Activated CD8-positive, alpha-beta T cell treated with anti-CD3 and anti-CD28 coated beads, Interleukin-2, amount 10 ng/mL, durations not matched to agents 7 days and 5 days (primary cell): ENCODE data around the gene PHEX. TPM values are rescaled to one million over a fixed set of nuclear protein-coding genes. Genes with fewer than 3 reads are reported as not detected.
"Not testable (repeated sequence)": the region's sequence is repeated elsewhere in the genome, so short reads cannot be mapped to it uniquely, and the experiment has no call there.

Source experiments
- ATAC-seq: fragments of 150-1000 bp; cut with Tn5 transposase; one replicate; pipeline ENCODE4 v1.10.0; 2021; ENCODE audit warnings: moderate library complexity
- CTCF ChIA-PET: fragments of 350-600 bp; sonication (Branson Sonifier 250); formaldehyde crosslinking; loops from one replicate; lab custom pipeline; 2021; ENCODE audit warnings: antibody characterized with exemption; lab: Charles Lee
- POLR2A ChIA-PET: fragments of 350-600 bp; sonication (Branson Sonifier 250); formaldehyde crosslinking; loops from one replicate; lab custom pipeline; 2021; ENCODE audit warnings: antibody characterized with exemption; lab: Charles Lee
- DNase-seq: peaks from one replicate; pipeline ENCODE4 v3.0.0-alpha.2; 2020
- H3K27ac Mint-ChIP-seq: one replicate; pipeline ENCODE4 v1.8.0; 2021; ENCODE audit warnings: mild to moderate bottlenecking, mixed read lengths
- H3K27me3 Mint-ChIP-seq: one replicate; pipeline ENCODE4 v1.8.0; 2021; ENCODE audit warnings: low read depth, mixed read lengths
- H3K36me3 Mint-ChIP-seq: one replicate; pipeline ENCODE4 v1.8.0; 2021; ENCODE audit warnings: low read depth, mixed read lengths
- H3K4me1 Mint-ChIP-seq: one replicate; pipeline ENCODE4 v1.8.0; 2021; ENCODE audit warnings: low read depth, mixed read lengths
- H3K4me3 Mint-ChIP-seq: one replicate; pipeline ENCODE4 v1.8.0; 2021; ENCODE audit warnings: mild to moderate bottlenecking, mixed read lengths
- H3K9me3 Mint-ChIP-seq: one replicate; pipeline ENCODE4 v1.8.0; 2022; ENCODE audit warnings: mixed read lengths; ENCODE audit not compliant: insufficient read depth
- total RNA-seq, 2 experiments: library from RNA; stranded (reverse); gene quantifications; one replicate each; pipeline ENCODE4 v1.2.3, GENCODE V29; 2021

The PHEX gene
- total RNA-seq, 2 experiments from 2014 or later: 0.16 to 0.24 TPM

DNA sequence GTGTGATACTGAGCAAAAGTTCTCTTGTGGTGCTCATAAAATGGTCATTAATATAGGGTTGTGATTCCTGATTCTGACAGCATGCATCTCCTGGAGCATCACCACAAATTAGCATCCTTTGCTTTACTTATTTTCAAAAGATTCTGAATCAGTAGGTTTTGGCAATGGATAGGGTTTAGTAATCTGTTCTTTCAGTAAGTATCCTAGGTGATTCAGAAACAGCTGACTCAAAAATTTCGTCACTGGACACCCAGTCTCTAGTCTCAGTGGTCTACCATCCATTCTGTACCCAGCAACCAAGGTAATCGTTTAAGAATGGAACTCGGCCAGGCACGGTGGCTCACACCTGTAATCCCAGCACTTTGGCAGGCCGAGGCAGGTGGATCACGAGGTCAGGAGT, 244.7 kb downstream of the PHEX start:
- Mint-ChIP-seq H3K4me3 (no peak overlapping the region), H3K9me3 (no peaks in the 10 kb centered on the region), H3K27ac (no peak overlapping the region), H3K27me3 (no peaks in the 10 kb centered on the region), H3K36me3 (no peaks in the 10 kb centered on the region), H3K4me1 (no peaks in the 10 kb centered on the region)
- POLR2A ChIA-PET: interaction anchor here (0.6 kb wide), 1 partner anchor 15 kb away, joined by 4 read pairs; no protein-coding TSS in a partner anchor
- CTCF ChIA-PET: no interaction called here
- DNase-seq (no peak), ATAC-seq (no peak)

DNA sequence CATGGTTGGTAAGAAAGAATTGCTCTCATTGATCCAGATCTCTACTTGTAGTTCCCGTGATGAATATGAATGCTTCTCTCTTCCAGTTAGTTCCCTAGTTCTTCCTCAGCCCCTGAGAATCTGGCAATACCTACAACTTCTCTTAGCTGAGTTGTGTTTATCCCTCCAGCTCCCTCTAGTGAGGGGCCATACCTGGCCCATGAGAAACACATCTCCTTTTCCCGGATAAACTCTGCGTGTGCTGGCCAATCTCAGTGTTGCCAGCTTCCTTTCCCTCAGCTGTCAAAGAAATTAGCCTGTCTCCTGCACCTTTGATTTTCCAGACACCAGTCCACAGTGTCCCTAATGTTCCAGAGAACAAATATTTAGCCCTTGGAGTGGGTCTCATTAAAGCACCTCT, 246.2 kb downstream of the PHEX start:
- no peak for ATAC-seq
- Mint-ChIP-seq H3K27me3 (no peaks in the 10 kb centered on the region), H3K4me3 (no peak overlapping the region), H3K27ac (no peak overlapping the region), H3K4me1 (no peaks in the 10 kb centered on the region), H3K9me3 (no peaks in the 10 kb centered on the region), H3K36me3 (no peaks in the 10 kb centered on the region)
- CTCF ChIA-PET: no interaction called here
- DNase-seq: no peak
- POLR2A ChIA-PET: no interaction called here

DNA sequence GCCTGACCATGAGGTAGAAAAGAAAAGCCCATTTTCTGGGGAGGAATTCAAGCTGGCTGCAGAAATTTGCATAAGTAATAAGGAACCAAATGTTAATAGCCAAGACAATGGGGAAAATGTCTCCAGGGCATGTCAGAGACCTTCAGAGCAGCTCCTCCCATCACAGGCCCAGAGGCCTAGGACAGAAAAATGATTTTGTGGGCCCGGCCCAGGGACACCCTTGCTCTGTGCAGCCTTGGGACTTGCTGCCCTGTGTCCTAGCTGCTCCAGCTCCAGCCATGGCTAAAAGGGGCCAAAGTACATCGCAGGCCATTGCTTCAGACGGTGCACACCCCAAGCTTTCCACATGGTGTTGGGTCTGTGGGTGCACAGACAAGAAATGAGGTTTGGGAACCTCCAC, 257.1 kb downstream of the PHEX start:
- H3K27me3 Mint-ChIP-seq, DNase-seq, ATAC-seq, H3K4me1 Mint-ChIP-seq, CTCF ChIA-PET, H3K9me3 Mint-ChIP-seq, POLR2A ChIA-PET, H3K4me3 Mint-ChIP-seq, H3K27ac Mint-ChIP-seq, H3K36me3 Mint-ChIP-seq: not testable (repeated sequence)

DNA sequence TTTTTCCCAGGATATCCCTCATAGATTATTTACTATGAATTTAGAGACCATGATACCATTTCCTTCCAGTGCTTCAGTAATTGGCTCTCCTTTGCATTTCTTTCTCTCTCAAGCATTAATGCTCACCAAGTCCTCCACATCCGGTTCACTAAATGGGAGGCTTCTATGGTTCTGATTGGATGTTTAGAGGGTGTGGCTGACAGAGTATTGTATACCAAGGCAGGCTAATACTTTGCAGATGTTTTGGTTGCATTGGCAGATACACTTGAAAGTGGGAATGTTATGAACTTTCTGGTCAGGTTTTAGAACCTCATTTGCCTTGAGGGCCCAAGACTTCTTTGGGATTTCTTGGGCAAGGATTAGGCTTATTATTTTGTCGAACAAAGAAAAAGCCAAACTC, 264.7 kb downstream of the PHEX start:
- Mint-ChIP-seq H3K4me3 (no peak overlapping the region), H3K27me3 (no peaks in the 10 kb centered on the region), H3K9me3 (no peaks in the 10 kb centered on the region), H3K4me1 (peaks cover 4% of the 10 kb centered on the region), H3K36me3 (no peaks in the 10 kb centered on the region), H3K27ac (no peak overlapping the region)
- CTCF ChIA-PET: no interaction called here
- POLR2A ChIA-PET: no interaction called here
- ATAC-seq (no peak), DNase-seq (no peak)

DNA sequence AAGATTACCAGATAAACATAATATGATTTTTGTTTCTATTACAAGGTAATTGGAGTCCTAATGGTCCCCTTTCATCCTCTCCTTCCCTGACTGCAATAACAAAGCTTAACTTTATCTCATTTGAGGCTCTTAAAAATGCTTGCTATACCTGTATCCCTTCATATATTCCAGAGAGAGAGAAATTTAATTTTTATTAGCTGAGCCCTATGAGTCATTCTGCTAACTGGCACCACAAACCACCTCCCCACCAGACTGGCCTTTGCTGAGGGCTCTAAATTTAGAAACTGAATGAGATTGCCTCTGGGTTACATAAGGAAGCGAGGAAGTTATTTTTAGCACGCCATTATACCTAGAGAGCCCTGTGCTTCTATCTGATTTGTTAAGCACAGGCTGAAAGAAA, 268.0 kb downstream of the PHEX start:
- ChIA-PET POLR2A (no interaction called here), CTCF (no interaction called here)
- ATAC-seq (no peak), DNase-seq (no peak)
- Mint-ChIP-seq H3K4me3 (no peak overlapping the region), H3K9me3 (no peaks in the 10 kb centered on the region), H3K27ac (no peak overlapping the region), H3K27me3 (no peaks in the 10 kb centered on the region), H3K36me3 (no peaks in the 10 kb centered on the region), H3K4me1 (peaks cover 4% of the 10 kb centered on the region)

Other genes with a start within 250 kb of the PHEX start
- 1 to 10 TPM; 8.1 to 8.5 TPM for gene MBTPS2, start 192.7 kb upstream of the PHEX start, total RNA-seq
- 1 to 10 TPM; 1.5 to 2.1 TPM for gene YY2, start 176.3 kb upstream of the PHEX start, total RNA-seq
- gene SMS, start 91.6 kb upstream of the PHEX start, total RNA-seq: 10 to 100 TPM; 89.0 to 91.8 TPM
- gene CBLL2, start 240.6 kb downstream of the PHEX start, total RNA-seq: not detected